Renal cortical epithelial cell (primary cell): Measurements from ENCODE around the gene ASL. TPM values are rescaled to one million over a fixed set of nuclear protein-coding genes. Genes with fewer than 3 reads are reported as not detected.
"Not testable (repeated sequence)": the region's sequence is repeated elsewhere in the genome, so short reads cannot be mapped to it uniquely, and the experiment has no call there.

Experiments
- DNase-seq: peaks from one replicate; pipeline ENCODE4 v3.0.0-alpha.2; 2011; ENCODE audit warnings: low read depth
- total RNA-seq: library from RNA; depleted of rRNA; stranded (reverse); fragments of >200 nt; gene quantifications from 2 replicates; pipeline ENCODE4 v1.2.3, GENCODE V29; 2014

Gene ASL
- total RNA-seq: 45.8 and 147 TPM in 2 replicates

GRCh38 chr7:66075590-66076461 is at the start of gene ASL:
ASL (plus strand) TSS chr7:66075819; CDS start chr7:66076082, 263 bp downstream.
- DNase-seq: peak; percentile 70

- DNase-seq: not testable (repeated sequence)
These were observed 47.3 kb upstream of the ASL start for GRCh38 chr7:66028342-66028741.

- no peak for DNase-seq
These were observed 41.9 kb upstream of the ASL start for GRCh38 chr7:66033471-66034385.

DNA sequence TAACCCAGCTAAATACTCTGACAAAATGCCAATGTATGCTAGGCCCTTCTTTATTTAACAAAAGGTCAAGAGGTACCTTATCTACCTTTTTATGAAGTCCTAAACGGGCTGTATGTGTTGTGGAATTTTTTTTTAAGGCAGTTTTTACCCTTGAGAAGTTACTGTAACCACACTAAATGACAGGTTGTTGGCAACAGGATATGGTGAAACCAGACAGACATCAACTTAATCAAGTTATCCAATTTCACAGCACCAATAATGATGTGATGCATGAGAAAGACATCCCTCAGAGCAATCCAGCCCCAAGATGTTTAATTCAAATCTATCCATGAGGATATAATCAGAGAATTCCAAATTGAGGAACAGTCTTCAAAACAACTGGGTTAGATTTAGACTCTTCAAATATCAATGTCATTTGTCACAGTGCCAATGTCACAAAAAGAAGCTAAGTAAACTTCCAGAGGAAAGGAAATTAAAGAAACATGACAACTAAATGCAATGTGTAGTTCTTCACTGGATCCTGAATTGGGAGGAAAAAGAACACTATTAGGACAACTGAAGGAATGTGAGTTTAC is 41.1 kb upstream of the ASL start:
- not testable (repeated sequence) for DNase-seq

DNA sequence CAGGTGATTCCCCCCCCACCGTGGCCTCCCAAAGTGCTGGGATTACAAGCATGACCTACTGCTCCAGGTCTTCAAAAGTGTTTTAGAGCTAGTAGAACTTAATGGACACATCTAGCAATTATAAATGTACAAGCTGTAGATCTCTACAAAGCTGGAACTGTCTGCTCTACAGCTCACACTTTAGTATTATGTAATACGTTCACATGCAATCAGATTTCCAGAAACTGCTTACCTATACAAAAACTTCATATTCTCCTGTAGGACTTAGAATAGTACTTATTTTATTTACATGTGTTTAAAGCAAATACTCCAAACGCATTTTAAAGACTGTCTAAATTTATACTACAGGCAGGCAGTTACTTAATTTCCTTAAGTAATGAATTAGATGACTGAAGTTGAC is 39.2 kb upstream of the ASL start:
- DNase-seq: no peak

DNA sequence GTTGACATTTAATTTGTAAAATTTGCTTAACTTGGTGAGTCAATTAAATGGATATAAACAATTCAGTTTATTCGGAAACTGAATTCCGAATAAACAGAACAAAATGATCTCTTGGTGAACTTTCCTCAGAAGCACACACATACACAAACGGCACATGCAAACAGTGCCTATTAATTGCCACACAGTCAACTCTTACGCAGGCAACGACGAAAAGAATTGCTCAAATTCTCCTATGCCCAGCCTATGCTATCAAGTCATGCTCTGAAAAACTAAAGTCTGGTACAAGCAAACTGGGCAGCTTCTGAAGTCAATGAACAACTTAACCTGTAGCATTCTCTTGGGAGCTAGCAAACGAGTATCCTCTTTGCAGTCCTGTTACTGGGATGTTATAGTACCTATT is 38.8 kb upstream of the ASL start:
- no peak for DNase-seq

DNA sequence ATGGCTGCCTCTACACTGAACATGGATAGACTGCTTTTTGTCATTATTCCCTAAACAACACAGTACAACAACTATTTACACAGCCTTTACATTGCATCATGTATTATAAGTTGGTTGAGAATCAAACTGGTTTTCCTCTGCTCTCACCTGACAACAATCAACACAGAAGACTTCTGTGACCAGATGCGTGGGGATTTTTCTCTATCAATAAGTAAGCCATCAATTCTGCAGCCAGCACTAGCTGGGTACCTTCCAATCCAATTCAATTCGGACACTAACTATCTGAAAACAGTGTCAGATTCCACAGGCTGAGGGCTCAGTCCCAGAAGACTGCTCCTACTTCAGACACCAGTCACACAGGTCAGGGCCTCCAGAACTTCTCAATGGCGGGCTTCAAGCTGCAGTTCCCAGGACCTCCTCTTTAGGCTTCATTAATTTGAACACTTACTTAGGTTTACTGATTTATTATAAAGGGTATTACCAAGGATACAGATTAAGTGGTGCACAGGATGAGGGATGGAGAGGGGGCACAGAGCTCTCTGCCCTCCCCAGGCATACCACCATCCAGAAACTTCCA is 36.4 kb upstream of the ASL start:
- DNase-seq: peak; percentile 47

GRCh38 chr7:66043681-66044497 is 31.7 kb upstream of the ASL start:
- DNase-seq: peak; percentile 32

DNA sequence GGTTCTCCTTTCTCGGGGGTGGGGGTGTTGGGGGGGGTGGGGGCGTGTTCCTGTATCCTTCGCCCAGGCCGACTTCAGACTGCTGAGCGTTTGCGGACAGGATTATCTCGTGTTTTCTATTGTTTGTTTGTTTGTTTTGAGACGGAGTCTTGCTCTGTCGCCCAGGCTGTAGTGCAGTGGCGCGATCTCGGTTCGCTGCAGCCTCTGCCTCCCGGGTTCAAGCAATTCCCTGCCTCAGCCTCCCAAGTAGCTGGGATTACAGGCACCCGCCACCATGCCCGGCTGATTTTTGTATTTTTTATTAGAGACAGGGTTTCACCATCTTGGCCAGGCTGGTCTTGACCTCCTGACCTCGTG is 31.1 kb upstream of the ASL start:
- not testable (repeated sequence) for DNase-seq

DNA sequence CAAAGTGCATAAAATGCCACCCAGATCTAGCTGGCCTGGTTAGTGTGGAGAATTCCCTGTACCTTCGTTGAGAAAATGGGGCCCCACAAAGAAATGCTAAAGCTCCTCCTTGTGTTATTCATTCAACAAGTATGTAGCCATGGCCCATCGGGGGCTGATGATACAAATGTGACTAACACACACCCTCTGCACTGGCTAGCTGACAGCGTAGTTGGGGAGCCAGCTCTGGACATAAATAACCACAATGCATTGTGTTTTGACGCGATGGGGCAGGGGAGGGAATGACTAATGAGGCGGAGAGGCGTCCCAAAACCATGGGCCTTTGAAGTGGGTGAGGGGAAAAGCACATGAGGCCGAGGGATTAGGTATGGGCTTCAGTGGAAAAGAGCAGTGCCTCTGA is 28.2 kb upstream of the ASL start:
- DNase-seq: peak; percentile 93

DNA sequence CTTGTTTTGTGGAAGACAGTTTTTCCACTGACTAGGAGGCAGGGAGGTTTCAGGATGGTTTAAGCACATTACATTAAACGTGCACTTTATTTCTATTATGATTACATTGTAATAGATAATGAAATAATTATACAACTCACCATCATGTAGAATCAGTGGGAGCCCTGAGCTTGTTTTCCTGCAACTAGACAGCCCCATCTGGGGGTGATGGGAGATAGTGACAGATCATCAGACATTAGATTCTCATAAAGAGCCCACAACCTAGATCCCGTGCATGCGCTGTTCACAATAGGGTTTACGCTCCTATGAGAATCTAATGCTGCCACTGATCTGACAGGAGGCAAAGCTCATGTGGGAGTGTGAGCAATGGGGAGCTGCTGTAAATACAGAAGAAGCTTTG is 25.7 kb upstream of the ASL start:
- DNase-seq: not testable (repeated sequence)

DNA sequence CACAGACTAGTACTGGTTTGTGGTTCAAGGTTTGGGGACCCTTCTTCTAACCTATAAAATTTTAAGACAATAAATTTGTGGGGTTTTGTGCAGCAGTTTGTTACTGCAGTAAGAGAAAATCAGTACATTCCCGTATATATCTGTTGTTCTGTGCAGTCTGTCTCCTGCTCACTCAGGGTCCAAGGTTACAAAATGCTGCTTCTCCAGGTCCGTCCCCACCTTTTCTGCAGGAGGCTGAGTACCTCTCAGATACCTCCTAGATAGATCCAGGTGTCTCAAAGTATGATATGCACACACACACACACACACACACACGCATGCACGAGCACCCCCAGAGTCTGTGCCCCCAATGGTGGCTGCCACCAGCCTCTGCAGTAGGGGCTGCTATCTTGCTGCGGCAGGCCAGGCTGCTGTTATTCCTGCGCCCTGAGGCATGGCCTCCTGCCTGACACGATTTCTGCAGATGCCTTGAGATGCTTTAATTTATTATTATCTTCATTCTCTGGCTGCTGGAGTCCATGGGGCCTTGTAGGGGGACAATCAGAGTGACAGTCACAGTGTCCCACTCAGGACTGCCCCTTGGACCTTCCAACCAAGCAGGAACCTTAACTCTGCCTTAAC is 25.2 kb upstream of the ASL start:
- no peak for DNase-seq

DNA sequence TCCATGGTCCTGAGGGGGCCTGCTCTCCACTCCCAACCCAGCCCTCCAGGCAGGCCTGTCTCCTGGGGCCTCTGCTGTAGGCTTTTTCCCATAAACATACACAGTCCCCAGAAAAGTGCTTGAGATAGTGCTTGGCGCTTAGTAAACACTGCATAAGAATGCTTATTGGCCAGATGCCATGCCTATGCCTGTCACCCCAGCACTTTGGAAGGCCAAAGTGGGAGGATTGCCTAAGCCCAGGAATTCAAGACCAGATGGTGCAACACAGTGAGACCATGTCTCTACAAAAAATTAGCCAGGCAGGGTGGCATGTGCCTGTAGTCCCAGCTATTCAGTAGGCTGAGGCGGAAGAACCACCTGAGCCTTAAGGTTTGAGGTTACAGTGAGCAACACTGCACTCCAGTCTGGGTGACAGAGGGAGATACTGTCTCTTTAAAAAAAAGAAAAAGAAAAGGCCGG is 24.6 kb upstream of the ASL start:
- peak; percentile 99 for DNase-seq

GRCh38 chr7:66052447-66052846 is 23.2 kb upstream of the ASL start:
- DNase-seq: no peak

- DNase-seq: no peak
These were observed 21.6 kb upstream of the ASL start for GRCh38 chr7:66054063-66054462.

- DNase-seq: no peak
These were observed 20.2 kb upstream of the ASL start for GRCh38 chr7:66055321-66055956.

DNA sequence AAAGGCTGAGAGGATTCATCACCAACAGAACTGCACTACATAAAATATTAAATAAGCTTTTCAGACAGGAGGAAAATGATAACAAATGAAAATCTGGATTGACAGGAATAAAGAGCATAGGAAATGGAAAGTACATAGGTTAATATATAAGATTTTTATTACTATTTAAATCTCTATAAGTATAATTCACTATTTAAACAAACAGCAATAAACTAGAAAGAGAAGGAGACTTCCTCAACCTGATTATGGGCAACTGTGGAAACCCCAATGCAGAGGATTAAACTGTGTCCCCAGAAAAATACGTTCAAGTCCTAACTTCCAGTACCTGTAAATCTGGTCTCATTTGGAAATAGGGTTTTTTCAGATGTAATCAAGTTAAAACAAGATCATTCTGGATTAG is 14.8 kb upstream of the ASL start:
- DNase-seq: no peak

DNA sequence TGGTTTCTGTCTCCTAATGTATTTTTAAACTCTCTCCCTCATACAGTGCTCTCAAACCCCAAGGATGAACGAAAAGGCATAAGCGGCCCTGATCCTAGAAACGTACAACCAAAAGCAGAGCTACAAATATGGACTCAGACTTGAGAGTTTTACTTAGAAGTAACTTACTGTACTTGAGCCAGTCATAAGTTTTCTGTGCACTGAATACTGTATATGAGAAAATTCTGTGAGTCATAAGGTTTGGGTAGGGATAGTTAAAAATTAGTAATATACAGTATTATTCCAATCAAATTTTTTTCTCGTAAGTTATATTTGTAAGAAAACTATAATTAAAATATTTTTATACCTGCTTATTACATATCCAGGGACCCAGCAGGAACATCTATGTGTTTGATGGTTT is 5.9 kb upstream of the ASL start:
- no peak for DNase-seq

- DNase-seq: no peak
These were observed 5.4 kb upstream of the ASL start for GRCh38 chr7:66070222-66070621.

- not testable (repeated sequence) for DNase-seq
These were observed 3.4 kb upstream of the ASL start for GRCh38 chr7:66072208-66072607.
